GM19193 (cell line): ENCODE measurements around the gene STK40.

Experiments used
- POLR2A ChIP-seq: IDR thresholded peaks from 4 replicates; pipeline ENCODE4 v1.6.1; 2011; ENCODE audit not compliant: insufficient read depth, insufficient read length; ENCODE audit errors: extremely low read depth

Gene STK40

DNA sequence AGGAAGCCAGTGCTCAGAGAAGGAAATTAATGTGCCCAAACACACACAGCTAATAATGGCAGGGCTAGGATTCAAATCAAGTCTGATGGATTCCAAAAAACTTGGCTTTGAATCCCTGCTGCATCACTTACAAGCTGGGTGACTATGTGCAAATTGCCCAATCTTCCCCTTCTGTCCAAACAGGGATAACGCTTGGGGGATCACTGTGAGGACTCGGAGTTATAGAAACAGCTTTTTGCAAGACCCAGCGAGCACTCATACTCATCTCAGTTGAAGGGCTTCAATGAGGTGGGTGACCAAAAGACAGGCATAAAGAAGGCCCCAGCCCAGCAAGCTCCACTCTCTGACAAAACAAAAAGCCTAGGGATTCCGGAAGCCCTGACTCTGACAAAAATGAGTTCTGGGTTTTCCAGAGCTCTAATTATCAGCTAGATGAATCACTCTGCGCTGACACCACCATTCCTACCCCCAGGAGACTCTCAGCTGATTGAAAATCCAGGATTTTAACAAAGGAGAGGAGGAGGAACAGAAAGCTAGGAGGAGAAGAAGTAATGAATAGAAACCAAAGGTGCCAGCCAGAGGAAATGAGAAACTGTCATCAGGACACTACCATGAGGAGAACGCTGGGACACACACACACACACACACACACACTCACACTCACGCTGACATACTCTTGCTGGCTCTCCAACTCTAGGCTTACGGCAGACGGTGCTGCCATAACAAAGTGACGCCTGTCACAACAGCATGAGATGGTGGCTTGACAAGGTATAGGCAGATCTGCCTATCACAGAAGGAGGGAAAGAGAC is 1.6 kb upstream of the STK40 start:
- no peak for TF ChIP-seq POLR2A

DNA sequence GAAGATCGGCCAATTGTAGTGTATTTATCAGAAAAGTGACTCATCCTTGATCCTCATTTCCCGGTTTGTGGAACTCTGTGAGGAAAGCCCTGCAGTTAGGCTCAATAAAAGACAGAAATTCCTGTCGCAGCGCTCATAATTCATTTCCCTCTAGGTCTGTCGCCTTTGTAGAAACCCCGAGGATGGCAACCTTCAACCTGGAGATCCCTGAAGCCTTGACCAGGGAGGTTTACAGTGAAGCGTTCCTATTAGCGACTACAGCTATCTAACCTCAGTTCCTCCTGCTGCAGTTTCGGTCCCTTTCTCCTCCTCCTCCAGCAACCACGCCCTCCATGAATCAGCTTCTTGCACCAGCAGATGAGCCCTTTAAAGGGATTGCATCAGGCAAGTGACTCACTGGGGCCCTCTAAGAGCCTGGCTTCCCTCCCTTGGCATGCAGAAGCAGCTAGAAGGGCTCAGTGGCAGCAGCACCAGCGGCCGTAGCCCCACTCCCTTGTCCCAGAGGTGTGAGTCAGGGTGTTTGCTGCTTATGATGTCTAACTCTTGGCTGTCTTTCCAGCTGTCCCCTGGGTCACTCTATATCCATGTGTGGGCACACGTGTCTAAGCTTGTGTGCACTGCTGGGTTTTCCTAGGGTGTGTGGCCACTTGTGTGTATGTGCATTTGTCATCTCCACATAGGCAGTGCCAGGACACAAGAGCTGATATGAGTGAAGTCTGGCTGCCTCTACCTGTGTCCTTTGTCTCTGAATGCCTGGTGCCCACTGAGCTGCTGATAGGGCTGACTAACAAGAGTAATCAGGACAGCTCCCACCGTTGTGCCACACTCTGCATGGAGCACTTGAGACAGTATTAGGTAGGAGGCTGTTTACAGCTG is 779 bp upstream of the STK40 start:
- TF ChIP-seq POLR2A: peak; percentile 92

DNA sequence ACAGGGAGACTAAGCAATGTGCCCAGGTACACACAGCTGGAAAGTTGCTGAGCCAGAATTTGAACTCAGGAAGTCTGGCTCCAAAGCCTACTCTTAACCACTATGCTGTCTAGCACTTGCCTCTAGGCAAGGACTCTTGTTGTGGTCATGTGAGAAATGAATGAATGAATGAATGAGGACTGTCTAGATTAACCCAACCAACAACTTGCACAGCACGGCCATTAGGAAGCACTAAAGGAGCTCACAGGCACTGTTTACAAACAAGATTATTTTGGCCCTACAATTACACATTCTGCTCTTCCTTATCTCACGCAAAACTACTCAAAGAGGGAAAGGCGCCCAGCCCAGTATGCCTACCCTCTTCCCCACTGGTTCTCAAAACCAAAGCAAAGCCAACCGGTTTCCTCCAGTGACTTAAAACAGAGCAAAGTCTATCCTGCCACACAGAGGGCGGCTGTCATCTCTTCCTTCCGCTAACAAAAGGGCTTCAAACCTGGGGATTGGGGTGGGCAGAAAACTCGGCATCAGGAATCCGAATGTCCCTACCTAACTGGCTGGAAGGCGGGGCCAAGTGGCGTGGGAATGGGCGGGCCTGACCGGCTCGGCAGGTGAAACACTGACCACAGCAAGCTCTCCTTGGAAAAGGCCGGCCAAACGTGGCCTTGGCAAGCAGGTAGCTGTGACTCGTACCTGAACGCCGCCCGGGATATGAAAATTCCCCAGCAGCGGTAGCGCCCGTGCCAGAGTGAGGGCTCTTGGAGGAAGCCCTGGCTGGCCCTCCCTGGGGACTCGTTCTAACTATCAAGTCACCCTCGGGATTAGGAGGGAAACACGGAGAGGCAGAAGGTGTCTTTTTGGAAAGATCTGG is 948 bp downstream of the STK40 start:
- peak; percentile 1 for TF ChIP-seq POLR2A

- no peak for TF ChIP-seq POLR2A
Observed at GRCh38 chr1:36383240-36383639, 2.5 kb downstream of the STK40 start.

DNA sequence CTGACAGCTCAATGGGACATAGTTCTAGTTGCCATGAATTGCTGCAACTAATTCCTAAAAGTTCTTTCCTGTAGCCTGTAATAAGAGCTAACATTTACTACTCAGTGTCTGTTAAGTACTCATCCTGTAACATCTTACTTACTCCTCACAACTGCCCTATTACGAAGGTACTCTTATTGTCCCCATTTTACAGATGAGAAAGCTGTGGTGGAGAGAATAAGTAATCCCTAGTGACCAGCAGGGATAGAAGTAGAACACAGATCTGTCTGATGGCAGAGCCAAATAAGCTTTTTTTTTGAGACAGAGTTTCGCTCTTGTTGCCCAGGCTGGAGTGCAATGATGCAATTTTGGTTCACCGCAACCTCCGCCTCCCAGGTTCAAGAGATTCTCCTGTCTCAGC is 3.1 kb downstream of the STK40 start:
- no peak for TF ChIP-seq POLR2A

DNA sequence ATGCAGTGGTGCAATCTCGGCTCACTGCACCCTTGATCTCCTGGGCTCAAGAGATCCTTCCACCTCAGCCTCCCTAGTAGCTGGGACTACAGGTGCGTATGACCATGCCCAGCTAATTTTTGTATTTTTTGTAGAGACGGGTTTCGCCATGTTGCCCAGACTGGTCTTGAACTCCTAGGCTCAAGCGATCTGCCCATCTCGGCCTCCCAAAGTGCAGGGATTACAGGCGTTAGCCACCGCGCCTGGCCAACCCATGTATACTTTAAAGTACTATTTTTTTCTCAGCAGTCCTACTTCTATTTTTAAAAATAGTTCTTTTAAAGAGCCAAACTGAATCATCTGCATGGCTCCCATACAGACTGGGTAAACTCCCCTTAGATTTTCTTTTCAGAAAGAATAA is 3.5 kb downstream of the STK40 start:
- no peak for TF ChIP-seq POLR2A

DNA sequence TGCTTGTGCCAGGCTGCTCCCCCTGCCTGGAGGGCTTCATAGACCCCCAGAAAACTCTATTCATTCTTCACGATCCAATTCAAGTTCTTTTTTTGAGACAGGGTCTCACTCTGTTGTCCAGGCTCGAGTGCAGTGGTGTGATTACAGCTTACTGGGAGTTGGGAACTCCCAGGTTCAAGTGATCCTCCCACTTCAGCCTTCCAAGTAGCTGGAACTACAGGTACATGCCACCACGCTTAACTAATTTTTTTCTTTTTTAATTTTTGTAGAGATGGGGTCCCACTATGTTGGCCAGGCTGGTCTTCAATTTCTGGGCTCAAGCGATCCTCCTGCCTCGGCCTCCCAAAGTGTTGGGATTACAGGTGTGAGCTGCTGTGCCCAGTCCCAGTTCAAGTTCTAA is 4.3 kb downstream of the STK40 start:
- no peak for TF ChIP-seq POLR2A

DNA sequence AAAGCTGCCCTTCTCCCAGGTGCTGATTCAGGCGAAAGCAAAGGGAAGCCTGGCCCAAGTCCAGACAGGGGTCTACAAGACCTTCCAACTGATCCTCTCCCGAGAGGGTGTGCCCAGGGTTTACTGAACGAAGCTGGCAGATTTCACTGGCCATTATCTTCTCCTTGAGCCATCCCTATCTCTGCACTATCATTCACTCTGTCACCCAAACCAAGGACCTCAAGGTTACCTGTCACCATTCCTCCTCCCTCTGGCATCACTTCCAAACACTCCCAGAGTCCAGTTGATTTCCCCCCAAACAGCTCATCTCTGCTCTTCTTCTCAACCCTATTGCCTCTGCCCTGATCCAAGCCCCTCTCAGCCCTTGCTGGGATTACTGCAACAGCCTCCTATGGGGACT is 4.9 kb downstream of the STK40 start:
- no peak for TF ChIP-seq POLR2A

GRCh38 chr1:36380143-36380619 is 5.5 kb downstream of the STK40 start:
- no peak for TF ChIP-seq POLR2A

DNA sequence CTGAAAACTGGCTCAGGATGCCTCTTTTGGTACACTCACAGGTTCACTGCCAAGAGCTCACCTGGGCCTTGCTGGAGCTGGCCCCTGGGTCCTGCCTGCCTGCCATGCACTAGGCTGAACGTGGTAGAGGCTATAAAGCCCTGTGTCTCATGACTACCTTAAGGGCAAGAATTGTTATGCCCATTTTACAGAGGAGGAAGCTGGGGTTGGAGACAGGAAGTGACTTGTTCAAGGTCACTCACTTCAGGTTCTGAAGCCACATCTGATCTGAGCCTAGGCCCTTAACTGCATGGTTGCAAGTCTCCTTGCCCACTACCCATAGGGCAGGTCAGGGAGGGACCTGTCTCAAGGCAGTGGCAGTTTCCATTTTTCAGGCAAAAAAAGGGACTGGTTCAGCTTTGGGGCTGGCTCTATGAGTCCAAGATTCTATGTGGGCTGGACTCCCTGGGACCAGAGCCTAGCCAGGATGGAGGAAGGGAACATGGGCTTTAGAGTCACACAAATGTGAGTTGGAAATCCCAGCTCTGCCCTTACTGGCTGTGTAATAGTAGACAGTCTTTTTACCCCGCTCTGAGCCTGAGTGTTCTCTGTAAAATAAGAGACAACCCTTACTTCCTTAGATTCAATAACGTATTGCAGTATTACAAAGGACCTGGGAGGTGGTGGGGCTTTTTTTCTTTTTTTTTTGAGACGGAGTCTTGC is 7.8 kb downstream of the STK40 start:
- TF ChIP-seq POLR2A: no peak

GRCh38 chr1:36372617-36373016 is 13.1 kb downstream of the STK40 start:
- no peak for TF ChIP-seq POLR2A

DNA sequence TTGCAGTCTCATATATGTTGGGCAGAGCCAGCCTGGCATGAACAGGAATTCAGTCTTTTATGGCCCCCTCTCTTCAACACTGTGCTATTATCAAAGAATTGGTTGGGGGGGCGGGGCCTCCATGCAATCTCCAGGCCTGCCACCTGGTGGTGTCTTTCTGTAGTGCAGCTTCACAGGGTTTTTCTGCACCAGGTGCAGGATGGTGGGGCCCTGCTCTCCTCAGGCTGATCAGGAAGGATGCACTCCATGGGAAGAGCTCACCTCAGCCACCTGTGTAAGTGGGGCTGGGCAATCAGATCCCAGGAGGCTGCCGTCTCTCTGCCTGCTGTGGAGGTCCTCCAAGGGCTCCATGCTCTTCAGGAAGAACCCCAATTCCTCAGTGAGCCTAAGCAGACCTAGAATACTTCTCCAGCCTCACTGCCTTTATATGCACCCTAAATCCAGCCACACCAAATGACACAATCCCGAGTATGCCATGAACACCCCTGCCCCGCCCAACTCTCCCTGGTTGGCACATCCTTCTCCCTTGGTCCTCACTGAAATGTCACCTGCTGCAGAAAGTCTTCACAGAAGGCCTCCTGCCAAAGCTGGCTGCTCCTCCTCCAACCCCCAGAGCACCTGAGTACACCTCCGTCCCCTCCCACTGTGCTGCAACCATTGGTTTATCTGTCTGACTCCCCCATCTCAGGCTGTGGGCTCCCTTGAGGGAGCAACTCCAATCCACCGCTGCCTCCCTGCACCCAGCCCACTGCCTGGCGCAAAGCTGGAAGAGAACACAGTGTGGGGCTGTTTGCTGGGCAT is 16.5 kb downstream of the STK40 start:
- TF ChIP-seq POLR2A: no peak

DNA sequence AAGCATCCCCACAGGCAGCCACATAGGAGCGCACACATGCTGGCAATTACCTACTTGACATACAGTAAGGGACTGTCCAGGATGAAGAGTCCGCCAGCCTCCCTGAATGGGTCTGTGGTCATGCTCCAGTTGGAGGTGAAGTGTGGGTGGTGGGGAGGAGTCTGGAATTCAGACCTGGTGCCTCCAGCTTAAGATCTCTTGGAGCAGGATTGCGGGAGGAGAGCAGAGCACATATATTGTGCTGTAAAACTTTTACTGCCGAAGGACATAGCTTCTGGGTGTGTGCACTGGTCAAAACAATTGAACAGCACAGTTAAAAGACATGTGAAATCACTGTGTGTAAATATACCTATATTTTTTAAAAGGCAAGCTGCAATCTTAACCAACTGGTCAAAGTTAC is 17.9 kb downstream of the STK40 start:
- no peak for TF ChIP-seq POLR2A
